ENCODE measurements around the gene SPTLC3.

Gene SPTLC3

DNA sequence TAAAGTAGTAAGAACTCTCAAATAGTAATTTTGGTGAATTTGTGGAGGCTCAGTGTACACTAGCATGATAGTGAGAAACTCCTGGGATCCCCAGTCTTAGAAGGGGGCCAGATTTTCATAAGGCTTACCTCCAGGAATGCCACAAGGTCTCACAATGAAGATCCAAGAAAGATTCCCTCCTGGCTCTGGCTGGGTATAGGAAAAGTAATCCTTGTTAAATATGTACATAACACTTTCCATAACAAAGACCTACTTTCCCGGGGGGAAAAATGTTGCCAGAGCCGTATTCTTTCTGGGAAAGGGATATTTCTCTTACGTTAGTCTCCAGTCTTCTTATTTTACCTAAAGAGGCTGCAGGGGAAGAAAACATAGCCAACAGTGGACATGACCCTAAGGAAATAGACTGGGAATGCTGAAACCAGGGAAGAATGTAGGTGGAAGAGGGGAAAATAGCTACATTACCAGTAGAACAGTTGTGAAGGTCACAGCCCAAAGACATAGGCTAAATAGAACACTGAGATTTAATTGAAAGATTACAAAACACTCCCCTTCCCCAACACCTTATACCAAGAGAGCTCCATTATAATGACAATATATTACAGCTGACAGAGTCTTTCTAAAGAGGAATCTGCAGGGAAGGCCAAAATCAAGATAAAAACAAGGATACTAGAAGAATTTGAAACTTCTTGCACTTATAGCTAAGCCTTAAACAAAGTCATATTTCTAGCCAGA lies 177.4 kb downstream of the SPTLC3 start:
- no peak overlapping the region for H3K27ac ChIP-seq (ENCODE audit: low read depth, low read length, severe bottlenecking)
- H3K36me3 ChIP-seq (ENCODE audit: control insufficient read depth, insufficient read depth, low read length), result no peaks in the 10 kb centered on the region
- H3K4me3 ChIP-seq (ENCODE audit: extremely low read depth, insufficient read depth, low read length, poor library complexity, severe bottlenecking), result no peak overlapping the region
- 42% methylated on average over 2 of the region's 3 CpGs; no CpG with 5 or more reads in 1 of the 2 experiments for WGBS, 2 experiments (ENCODE audit: insufficient coverage in 2 of 2)
- H3K4me1 ChIP-seq (ENCODE audit: control insufficient read depth, insufficient read depth, low read length, poor library complexity, severe bottlenecking), result peaks cover 4% of the 10 kb centered on the region
- no peaks in the 10 kb centered on the region for H3K9me3 ChIP-seq (ENCODE audit: control insufficient read depth, low read length)

DNA sequence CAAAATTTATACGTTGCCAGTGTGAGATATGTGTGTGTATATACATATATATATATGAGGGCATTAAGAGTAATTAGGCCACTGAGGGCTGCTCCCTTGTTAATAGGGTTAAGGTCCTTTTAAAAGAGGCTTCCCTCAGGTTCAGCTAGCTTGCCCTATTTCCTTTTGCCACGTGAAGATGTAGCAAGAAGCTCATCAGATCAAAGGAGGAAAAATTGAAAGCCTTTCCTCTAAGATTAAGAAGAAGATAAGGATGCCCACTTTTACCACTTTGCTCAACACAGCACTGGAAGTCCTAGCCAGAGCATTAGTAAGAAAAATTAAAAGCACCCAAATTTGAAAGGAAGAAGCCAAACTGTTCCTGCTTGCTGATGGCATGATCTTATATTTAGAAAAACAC lies 179.1 kb downstream of the SPTLC3 start:
- Histone ChIP-seq H3K4me3 (ENCODE audit: extremely low read depth, insufficient read depth, low read length, poor library complexity, severe bottlenecking) (no peak overlapping the region), H3K27ac (ENCODE audit: low read depth, low read length, severe bottlenecking) (no peak overlapping the region), H3K9me3 (ENCODE audit: control insufficient read depth, low read length) (no peaks in the 10 kb centered on the region), H3K36me3 (ENCODE audit: control insufficient read depth, insufficient read depth, low read length) (no peaks in the 10 kb centered on the region), H3K4me1 (ENCODE audit: control insufficient read depth, insufficient read depth, low read length, poor library complexity, severe bottlenecking) (peaks cover 2% of the 10 kb centered on the region)
- 40% methylated on average over 1 of the region's 2 CpGs; no CpG with 5 or more reads in 1 of the 2 experiments for WGBS, 2 experiments (ENCODE audit: insufficient coverage in 2 of 2)

DNA sequence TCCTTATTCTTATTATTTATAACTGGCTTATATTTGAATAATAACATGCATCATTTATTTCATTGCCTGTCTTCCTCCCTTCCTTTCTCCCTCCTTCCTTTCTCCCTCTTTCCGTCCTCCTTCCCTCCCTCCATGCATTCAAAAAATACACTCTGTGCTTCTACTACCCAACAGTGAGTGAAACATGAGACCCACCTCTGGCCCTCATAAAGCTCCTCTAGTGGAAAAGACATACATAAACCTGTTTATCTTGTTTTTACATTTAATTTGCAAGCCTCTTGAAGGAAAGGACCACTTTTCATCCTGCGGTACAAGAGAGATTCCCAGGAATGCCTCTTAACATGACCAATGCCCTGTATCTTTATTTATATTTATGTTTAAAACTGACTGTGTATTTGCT lies 190.5 kb downstream of the SPTLC3 start:
- Histone ChIP-seq H3K9me3 (ENCODE audit: control insufficient read depth, low read length) (no peaks in the 10 kb centered on the region), H3K27ac (ENCODE audit: low read depth, low read length, severe bottlenecking) (no peak overlapping the region), H3K4me3 (ENCODE audit: extremely low read depth, insufficient read depth, low read length, poor library complexity, severe bottlenecking) (no peak overlapping the region), H3K4me1 (ENCODE audit: control insufficient read depth, insufficient read depth, low read length, poor library complexity, severe bottlenecking) (no peaks in the 10 kb centered on the region), H3K36me3 (ENCODE audit: control insufficient read depth, insufficient read depth, low read length) (no peaks in the 10 kb centered on the region)
- 86 to 100% methylated on average over 1 of the region's 2 CpGs for WGBS, 2 experiments (ENCODE audit: insufficient coverage in 2 of 2)

DNA sequence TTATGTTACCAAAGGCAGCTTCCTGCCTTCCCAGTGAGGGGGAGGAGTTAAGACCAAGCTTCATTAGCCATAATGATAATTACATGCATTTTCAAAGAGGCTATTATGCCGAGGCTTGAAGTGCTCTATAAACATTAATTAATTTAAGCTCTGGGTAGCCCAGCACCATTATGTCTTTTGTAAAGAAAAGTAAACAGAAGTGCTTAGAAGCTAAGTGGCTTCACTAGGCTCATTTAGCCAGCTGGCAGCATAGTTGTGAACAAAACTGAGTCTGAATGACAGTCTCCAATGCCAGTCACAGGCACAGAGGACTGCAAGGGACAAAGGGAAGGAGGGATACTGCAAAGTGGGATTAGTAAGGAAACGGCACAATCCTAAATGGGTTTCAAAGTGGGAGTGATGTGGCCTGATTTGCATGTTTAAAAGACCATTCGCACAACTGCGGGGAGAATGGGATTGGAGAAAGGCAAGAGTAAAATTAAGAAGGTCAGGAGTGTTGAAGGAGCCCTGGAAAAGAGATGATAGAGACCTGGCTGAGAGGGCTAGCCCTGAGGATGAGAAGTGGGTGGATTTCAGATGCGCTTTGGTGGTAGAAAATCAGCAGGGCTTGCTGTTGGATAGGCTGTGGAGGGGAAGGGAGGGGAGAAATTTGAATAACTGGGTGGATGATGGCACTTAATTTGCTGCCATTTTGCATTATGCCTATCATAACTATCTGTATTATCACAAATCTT lies 192.2 kb downstream of the SPTLC3 start:
- WGBS, 2 experiments (ENCODE audit: insufficient coverage in 2 of 2), result 45% methylated on average over 4 of the region's 5 CpGs
- no peak overlapping the region for H3K4me3 ChIP-seq (ENCODE audit: extremely low read depth, insufficient read depth, low read length, poor library complexity, severe bottlenecking)
- H3K9me3 ChIP-seq (ENCODE audit: control insufficient read depth, low read length), result no peaks in the 10 kb centered on the region
- H3K27ac ChIP-seq (ENCODE audit: low read depth, low read length, severe bottlenecking), result no peak overlapping the region
- no peaks in the 10 kb centered on the region for H3K4me1 ChIP-seq (ENCODE audit: control insufficient read depth, insufficient read depth, low read length, poor library complexity, severe bottlenecking)
- H3K36me3 ChIP-seq (ENCODE audit: control insufficient read depth, insufficient read depth, low read length), result no peaks in the 10 kb centered on the region

DNA sequence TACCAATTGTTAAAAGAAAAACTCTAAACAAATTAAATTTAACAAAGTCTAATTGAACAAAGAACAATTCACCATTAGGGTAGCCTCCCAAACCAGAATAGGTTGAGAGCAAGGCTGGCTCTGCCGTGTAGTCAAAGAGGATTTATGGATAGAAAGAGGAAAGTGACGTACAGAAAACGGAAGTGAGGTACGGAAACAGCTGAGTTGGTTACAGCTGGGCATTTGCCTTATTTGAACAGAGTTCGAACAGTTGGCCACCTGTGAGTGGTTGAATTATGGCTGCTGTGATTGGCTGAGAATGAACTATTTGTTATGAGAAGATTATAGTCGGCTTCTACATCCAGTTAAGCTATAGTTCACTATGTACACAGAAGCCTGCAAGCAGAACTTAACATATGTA lies 193.8 kb downstream of the SPTLC3 start:
- no peak overlapping the region for H3K4me3 ChIP-seq (ENCODE audit: extremely low read depth, insufficient read depth, low read length, poor library complexity, severe bottlenecking)
- no peaks in the 10 kb centered on the region for H3K9me3 ChIP-seq (ENCODE audit: control insufficient read depth, low read length)
- no peaks in the 10 kb centered on the region for H3K36me3 ChIP-seq (ENCODE audit: control insufficient read depth, insufficient read depth, low read length)
- WGBS, 2 experiments (ENCODE audit: insufficient coverage in 2 of 2), result 86 to 93% methylated on average over 4 to 5 of the region's 6 CpGs
- no peak overlapping the region for H3K27ac ChIP-seq (ENCODE audit: low read depth, low read length, severe bottlenecking)
- H3K4me1 ChIP-seq (ENCODE audit: control insufficient read depth, insufficient read depth, low read length, poor library complexity, severe bottlenecking), result no peaks in the 10 kb centered on the region

DNA sequence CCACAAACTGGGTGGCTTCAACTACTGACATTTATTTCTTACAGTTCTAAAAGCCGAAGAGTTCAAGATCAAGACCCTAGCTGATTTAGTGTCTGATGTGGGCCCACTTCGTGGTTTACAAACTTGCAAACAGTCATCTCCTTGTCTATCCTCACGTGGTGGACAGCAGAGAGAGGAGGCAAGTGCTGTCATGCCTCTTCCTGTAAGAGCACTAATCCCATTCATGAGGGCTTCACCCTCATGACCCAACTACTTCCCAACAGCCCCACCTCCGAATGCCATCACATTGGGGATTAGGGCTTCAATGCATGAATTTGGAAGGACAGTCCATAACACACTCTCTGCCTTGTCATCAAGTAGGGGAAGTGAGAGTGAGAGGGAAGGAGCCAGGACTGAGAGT lies 196.7 kb downstream of the SPTLC3 start:
- Histone ChIP-seq H3K36me3 (ENCODE audit: control insufficient read depth, insufficient read depth, low read length) (no peaks in the 10 kb centered on the region), H3K27ac (ENCODE audit: low read depth, low read length, severe bottlenecking) (no peak overlapping the region), H3K4me1 (ENCODE audit: control insufficient read depth, insufficient read depth, low read length, poor library complexity, severe bottlenecking) (no peaks in the 10 kb centered on the region), H3K4me3 (ENCODE audit: extremely low read depth, insufficient read depth, low read length, poor library complexity, severe bottlenecking) (no peak overlapping the region), H3K9me3 (ENCODE audit: control insufficient read depth, low read length) (no peaks in the 10 kb centered on the region)
- WGBS, 2 experiments (ENCODE audit: insufficient coverage in 2 of 2), result 73 to 100% methylated on average over 2 of the region's 4 CpGs

DNA sequence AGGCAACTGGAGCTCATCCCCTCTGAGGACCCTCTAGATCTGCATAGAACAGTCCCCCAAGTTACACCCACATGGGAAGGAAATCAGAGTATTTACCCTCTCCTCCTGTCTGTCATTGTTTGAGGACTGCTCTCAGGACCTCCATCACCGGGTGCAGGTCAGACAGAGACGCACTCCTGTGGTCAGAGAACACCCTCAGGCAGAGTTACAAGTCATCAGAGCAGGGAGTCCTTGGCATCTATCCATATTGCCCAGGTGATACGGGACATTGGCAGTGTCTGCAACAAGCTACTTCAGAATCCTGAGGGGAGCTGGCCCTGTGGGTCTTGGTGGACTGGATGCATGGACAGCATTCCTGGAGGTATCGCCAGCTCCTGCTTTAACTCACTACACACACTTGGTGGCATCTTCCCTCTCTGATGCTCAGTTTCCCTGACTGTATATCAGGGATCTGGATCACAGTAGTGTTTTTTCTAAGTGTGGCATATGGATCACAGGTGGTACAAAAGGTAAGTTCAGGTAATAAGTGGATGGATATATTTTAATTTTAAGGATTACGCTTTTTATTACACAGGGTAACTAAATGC lies 197.2 kb downstream of the SPTLC3 start:
- H3K36me3 ChIP-seq (ENCODE audit: control insufficient read depth, insufficient read depth, low read length), result no peaks in the 10 kb centered on the region
- H3K4me3 ChIP-seq (ENCODE audit: extremely low read depth, insufficient read depth, low read length, poor library complexity, severe bottlenecking), result no peak overlapping the region
- 81 to 93% methylated on average over 3 to 4 of the region's 5 CpGs for WGBS, 2 experiments (ENCODE audit: insufficient coverage in 2 of 2)

DNA sequence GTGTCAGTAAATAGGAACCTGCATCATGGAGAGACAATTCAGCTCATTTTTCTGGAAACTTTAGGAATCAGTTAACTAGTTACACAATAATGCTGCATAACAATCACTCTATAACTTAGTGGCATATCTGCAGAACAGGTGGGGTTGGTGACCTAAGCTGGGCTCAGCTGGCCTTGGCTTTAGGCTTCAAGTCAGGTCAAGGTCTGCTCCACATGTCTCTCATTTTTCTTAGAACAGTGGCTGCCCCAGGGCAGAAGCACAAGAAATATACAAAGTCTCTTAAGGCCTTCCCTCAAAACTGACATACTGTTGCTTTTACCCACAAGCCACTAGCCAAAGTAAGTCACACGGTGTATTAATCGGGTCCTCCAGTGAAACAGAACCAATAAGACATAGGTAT lies 198.2 kb downstream of the SPTLC3 start:
- no peaks in the 10 kb centered on the region for H3K4me1 ChIP-seq (ENCODE audit: control insufficient read depth, insufficient read depth, low read length, poor library complexity, severe bottlenecking)
- no peaks in the 10 kb centered on the region for H3K36me3 ChIP-seq (ENCODE audit: control insufficient read depth, insufficient read depth, low read length)
- no peak overlapping the region for H3K4me3 ChIP-seq (ENCODE audit: extremely low read depth, insufficient read depth, low read length, poor library complexity, severe bottlenecking)
- no CpG with 5 or more reads among the region's 2 CpGs for WGBS, 2 experiments (ENCODE audit: insufficient coverage in 2 of 2)
- H3K27ac ChIP-seq (ENCODE audit: low read depth, low read length, severe bottlenecking), result no peak overlapping the region
- H3K9me3 ChIP-seq (ENCODE audit: control insufficient read depth, low read length), result no peaks in the 10 kb centered on the region

More for the DNA sequence above, 197.2 kb downstream of the SPTLC3 start:
- Histone ChIP-seq H3K27ac (ENCODE audit: low read depth, low read length, severe bottlenecking) (no peak overlapping the region), H3K4me1 (ENCODE audit: control insufficient read depth, insufficient read depth, low read length, poor library complexity, severe bottlenecking) (no peaks in the 10 kb centered on the region), H3K9me3 (ENCODE audit: control insufficient read depth, low read length) (no peaks in the 10 kb centered on the region)

DNA sequence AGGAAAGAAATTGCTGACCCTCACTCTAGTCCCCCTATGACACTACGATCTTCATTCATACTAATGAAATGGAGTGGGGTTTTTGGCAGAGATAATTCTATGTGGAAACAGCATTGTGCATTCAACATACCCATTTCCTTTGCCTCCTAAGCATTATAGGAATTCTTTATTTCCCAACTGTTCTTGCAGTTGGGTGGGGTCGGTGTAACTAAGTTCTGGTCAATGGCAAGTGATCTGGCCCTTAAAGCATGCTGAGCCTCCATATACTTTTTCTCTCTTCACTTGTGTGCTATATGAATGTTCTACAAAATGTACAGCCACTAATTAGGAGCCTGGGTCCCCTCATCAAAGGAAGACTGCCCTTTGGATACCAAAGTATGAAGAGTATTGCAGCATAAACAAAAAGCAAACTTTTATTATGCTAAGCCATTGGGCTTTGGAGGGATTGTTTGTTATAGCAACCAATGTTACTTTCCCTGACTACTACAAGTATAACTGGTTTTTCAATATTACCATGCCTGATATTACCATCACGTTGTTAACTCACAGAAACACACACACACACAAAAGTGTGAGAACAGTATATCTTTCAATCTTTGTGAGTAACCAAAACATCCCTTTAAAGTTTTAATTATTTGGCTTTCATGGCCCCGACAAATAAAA lies 203.3 kb downstream of the SPTLC3 start:
- H3K9me3 ChIP-seq (ENCODE audit: control insufficient read depth, low read length), result no peaks in the 10 kb centered on the region
- H3K27ac ChIP-seq (ENCODE audit: low read depth, low read length, severe bottlenecking), result no peak overlapping the region
- H3K36me3 ChIP-seq (ENCODE audit: control insufficient read depth, insufficient read depth, low read length), result no peaks in the 10 kb centered on the region
- no CpG with 5 or more reads among the region's 4 CpGs for WGBS, 2 experiments (ENCODE audit: insufficient coverage in 2 of 2)
- no peaks in the 10 kb centered on the region for H3K4me1 ChIP-seq (ENCODE audit: control insufficient read depth, insufficient read depth, low read length, poor library complexity, severe bottlenecking)
- H3K4me3 ChIP-seq (ENCODE audit: extremely low read depth, insufficient read depth, low read length, poor library complexity, severe bottlenecking), result no peak overlapping the region

DNA sequence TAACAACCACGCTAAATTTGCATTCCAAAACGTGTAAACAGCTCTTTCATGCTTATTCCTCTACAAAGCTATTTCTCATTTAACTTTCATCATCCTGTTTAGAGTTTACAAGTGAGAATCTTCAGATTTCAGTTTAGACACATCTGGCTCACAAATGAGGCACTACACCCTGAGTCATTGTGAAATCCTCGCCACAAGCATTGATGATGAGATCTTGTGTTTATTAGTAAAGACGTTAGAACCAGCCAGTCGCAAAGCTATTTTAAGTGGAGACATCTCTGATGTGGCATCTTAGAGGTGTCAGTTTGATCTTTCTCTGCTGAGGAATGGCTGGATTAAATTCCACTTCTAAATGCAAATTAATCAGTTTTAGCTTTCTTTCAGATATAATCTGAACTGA lies 204.0 kb downstream of the SPTLC3 start:
- H3K4me3 ChIP-seq (ENCODE audit: extremely low read depth, insufficient read depth, low read length, poor library complexity, severe bottlenecking), result no peak overlapping the region
- 88 to 92% methylated on average over 2 to 3 of the region's 5 CpGs for WGBS, 2 experiments (ENCODE audit: insufficient coverage in 2 of 2)

More for the DNA sequence above, 204.0 kb downstream of the SPTLC3 start:
- Histone ChIP-seq H3K9me3 (ENCODE audit: control insufficient read depth, low read length) (no peaks in the 10 kb centered on the region), H3K4me1 (ENCODE audit: control insufficient read depth, insufficient read depth, low read length, poor library complexity, severe bottlenecking) (no peaks in the 10 kb centered on the region), H3K36me3 (ENCODE audit: control insufficient read depth, insufficient read depth, low read length) (no peaks in the 10 kb centered on the region), H3K27ac (ENCODE audit: low read depth, low read length, severe bottlenecking) (no peak overlapping the region)

Data from mesodermal cell (in vitro differentiated cells).